GF-D8 (cell line): ENCODE measurements around the gene RNF144A.
"Not testable (repeated sequence)": the region's sequence is repeated elsewhere in the genome, so short reads cannot be mapped to it uniquely, and the experiment has no call there.

ENCODE experiments used
- DNase-seq: peaks from one replicate; lab custom pipeline; 2025; lab: John Stamatoyannopoulos, UW

Gene RNF144A

DNA sequence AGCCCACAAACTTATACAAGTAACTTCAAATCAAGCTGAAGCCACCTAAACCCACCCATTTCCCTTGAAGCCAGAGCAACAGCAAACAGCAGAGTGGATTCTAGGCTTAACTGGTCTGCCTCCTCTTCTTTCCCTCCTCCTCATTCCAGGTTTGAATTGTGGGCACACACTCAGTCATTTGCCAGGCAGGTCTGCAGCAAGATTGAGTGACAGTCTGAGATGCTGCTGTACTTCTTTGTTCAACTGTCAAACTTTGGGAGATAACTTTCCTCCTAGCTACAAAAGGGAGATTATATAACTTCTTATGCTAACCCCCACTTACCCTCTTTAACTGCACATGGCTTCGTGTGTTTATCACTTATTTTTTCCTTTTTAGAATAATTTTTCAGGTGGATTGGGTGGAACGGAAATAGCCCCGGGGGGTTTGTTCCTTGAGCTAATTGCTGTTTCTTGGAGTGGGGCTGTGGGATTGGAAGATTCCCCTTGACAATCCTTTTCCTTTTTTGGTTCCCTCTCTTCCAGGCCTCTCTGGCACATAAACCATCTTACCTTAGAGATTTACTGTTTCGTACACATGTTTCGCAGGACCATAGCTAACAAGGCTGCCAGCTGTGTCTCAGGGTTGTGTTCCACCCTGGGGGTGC, 55.0 kb downstream of the RNF144A start:
- DNase-seq = no peak

GRCh38 chr2:6973895-6974545, 56.8 kb downstream of the RNF144A start:
- DNase-seq = no peak

GRCh38 chr2:6975988-6976387, 58.8 kb downstream of the RNF144A start:
- DNase-seq = no peak

- no peak for DNase-seq
Observed at GRCh38 chr2:6977113-6977741, 60.0 kb downstream of the RNF144A start.

DNA sequence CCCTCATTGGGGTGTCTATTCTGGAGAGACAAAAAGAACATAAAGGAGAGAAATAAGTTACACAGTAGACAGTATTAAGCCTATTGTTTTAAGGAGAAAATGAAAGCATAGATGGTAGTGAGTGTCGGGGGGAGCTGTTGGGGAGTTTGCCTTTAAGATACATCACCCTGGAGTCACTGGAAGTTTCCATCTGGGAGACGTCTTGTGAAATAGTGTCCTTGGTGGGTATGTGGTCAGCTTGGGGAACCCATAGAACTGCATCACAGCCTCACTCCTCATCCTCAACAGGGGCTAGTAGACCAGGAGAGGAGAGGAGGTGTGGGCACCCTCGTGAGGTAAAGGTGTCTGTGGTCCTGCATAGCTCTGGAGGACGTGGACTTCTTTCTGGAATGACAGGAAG, 60.6 kb downstream of the RNF144A start:
- DNase-seq = no peak

DNA sequence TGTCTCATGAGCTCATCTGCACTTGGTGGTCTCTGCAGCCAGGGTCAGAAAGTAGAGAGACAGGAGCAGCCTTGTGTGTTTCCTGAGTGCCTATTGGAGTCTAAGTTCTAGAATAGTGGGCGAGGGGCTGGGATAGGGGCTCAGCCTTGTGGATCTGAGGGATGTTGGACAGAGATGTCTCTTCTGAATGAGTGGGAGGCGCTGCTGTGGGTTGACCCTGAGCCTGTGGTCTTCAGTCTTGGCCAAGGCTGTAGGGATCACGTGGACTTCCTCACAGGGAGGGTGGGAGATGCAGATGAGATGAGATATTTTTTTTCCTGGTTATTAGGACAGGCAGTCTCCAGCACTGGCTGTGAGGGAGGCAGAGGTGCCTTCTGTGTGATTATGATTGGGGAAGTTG, 61.8 kb downstream of the RNF144A start:
- DNase-seq = no peak

GRCh38 chr2:6982449-6982848, 65.2 kb downstream of the RNF144A start:
- DNase-seq = no peak

DNA sequence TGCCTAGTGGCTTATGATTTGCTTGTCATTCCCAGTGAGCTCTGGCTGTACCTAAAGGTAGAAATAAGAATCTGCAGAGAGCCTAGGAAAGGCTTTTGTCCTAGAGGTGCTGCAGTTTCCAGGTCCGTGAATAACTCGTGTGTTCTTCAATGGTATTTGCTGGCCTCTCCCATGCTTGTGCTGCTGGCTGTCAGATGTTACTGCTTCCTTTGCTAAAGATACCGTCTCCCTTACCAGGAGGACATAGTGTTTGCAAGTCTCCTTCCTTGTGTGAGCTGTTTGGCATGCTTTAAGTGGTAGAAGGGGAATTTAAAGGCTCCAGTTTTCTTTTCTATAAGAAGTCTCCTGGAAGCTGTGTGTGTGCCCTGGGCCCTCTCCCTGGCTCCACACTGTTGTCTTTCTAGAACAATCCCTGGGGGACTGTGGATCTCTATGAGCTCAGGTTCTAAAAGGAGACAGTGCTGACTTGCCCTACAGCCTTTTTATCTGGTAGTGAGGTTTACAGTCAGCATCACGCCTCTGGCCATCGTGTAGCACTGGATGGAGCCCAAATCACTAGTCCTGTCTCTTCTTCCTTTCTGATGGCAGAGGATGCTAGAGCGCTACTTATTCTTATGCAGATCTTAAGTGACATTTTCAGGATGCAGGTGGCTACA, 65.8 kb downstream of the RNF144A start:
- DNase-seq = no peak

DNA sequence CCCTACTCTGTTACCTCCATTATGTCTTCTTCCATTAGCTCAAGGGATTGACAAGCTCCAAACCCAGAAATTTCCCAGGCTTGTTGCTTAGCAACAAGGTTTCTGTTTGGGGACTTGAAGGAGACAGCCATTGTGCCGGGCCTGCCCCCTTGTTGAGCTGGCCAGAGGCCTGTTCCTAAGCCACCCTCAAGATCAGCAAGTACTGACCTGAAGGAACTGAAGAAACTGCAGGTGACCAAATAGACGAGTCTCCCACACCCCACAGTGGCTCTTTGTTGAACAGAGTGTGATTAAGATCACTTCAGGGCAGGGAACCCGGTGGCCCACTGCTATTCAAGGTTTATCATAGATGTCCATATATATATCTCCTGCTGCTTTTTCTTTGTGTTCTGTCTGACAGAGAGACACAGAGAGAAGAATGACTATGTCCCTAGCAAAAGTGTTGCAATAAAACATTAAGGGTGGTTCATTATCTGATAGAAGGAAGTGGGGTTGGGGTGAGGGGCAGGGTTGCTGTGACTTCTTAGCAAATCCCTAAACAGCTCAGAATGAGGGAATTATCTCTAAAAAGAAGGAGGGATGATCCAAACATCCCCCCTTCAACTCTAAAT, 69.2 kb downstream of the RNF144A start:
- no peak for DNase-seq

DNA sequence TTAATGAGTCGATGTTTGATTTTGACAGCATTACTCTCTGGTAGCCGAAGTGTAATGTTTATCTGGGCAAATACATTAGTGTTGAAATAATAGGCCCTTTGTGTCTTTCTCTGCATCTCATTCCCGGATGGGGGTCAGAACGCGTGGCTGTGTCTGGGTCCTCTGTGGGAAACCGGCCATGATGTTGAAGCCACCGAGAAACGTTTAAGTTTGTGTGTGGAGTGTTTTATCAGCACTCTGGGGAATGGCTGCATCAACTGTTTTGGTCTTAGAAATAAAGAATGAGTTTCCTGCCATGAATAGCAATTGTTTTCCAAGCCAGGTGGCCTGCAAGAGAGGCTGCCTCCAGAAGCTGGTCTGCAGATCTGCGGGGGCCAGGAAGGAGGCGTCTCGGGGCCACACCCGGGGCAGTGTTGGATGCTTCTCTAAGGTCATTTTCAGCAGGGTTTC, 69.7 kb downstream of the RNF144A start:
- no peak for DNase-seq

DNA sequence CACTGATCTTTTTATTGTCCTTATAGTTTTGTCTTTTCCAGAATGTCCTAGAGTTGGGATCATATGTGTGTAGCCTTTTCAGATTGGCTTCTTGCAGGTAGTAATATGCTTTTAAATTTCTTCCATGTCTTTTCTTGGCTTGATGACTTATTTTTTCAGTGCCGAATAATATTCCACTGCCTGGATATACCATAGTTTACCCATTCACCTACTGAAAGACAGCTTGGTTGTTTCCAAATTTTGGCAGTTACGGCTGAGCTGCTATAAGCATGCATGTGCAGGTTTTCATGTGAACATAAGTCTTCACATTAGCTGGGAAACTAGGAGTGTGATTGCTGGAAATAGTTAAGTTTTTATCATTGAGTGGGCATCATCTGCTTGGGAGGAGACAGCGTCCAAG, 73.7 kb downstream of the RNF144A start:
- no peak for DNase-seq

- DNase-seq = no peak
Observed at GRCh38 chr2:6992794-6993228, 75.6 kb downstream of the RNF144A start.

DNA sequence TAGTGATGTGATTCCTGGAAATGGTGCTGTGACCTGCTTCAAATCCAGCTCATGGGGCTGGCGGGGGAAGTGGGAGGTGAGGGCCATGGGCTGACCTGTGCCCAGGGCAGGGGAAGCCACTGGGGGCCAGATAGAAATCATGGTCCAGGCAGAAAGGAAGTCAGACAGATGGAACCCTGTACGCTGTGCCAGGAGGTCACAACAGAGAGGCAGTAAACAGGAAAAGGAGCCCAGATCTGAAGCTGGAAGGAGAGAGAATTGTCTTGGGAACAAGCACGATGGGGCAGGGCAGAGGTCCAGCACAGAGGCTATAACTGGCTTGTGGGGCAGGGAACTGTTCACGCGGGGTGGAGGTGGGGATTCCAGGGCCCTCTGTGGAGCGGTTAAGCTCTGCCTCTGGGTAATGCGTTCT, 76.0 kb downstream of the RNF144A start:
- DNase-seq = no peak

- no peak for DNase-seq
Observed at GRCh38 chr2:6993936-6994335, 76.7 kb downstream of the RNF144A start.

DNA sequence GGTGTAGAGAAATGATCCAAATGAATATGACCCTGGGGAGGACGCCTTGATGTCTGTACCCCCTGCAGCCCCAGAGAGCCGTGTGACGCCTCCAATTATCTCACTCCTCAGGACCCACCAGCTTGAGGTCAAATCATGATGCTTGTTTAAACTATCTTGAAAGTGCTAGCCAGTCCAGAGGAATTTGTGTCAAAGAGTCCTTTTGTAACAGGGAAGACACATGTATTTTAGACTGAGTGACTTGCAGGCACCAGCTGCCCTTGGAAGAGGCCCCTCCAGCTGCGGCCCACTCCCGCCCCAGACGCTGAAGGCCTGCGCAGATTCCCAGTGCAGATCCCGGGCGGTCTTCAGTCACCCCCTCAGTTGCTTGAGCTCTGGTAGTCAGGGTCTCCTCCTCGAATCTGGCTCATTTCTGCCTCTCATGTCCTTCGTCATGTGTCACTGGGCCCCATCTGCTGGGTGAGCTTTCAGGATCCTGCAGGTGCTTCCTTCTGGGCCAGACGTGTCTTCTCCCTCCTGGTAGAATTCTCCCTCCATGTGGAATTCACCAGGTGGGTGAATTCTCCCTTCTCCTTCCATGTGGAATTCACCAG, 77.4 kb downstream of the RNF144A start:
- DNase-seq = no peak

DNA sequence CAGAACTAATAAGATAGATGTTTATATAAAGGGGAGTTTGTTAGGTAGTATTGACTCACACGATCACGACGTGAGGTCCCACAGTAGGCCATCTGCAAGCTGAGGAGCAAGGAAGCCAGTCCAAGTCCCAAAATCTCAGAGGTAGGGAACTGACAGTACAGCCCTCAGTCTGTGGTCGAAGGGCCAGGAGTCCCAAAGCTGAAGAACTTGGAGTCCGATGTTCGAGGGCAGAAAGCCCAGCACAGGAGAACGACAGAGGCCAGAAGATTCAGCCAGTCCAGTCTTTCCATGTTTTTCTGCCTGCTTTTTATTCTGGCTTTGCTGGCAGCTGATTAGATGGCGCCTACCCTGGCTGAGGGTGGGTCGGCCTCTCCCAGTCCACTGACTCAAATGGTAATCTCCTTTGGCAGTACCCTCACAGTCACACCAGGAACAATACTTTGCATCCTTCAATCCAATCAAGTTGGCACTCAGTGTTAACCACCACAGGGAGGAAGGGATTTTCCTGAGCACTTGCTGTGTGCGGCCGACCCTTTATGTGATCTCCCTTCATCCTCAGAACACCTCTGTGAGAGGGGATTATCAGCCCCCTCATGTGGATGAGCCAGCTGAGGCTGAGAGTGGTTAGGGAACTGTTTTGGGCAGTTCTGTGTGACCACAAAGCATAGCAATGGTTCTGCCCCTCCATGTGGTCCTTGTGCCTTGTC, 78.3 kb downstream of the RNF144A start:
- DNase-seq = no peak

- no peak for DNase-seq
Observed at GRCh38 chr2:6999211-6999877, 82.1 kb downstream of the RNF144A start.

DNA sequence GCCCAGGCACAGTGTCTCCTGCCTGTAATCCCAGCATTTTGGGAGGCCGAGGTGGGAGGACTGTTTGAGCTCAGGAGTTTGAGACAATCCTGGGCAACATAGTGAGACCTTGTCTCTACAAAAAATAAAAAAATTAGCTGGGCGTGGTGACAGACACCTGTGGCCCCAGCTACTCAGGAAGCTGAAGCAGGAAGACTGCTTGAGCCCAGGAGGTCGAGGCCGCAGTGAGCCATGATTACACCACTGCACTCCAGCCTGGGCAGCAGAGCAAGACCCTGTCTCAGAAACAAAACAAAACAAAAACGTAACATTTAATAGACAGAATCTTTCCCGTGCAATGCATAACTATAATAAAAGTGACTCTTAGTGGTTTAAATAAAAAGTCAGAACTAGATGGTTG, 84.2 kb downstream of the RNF144A start:
- not testable (repeated sequence) for DNase-seq

GRCh38 chr2:7003895-7004294, 86.7 kb downstream of the RNF144A start:
- no peak for DNase-seq

DNA sequence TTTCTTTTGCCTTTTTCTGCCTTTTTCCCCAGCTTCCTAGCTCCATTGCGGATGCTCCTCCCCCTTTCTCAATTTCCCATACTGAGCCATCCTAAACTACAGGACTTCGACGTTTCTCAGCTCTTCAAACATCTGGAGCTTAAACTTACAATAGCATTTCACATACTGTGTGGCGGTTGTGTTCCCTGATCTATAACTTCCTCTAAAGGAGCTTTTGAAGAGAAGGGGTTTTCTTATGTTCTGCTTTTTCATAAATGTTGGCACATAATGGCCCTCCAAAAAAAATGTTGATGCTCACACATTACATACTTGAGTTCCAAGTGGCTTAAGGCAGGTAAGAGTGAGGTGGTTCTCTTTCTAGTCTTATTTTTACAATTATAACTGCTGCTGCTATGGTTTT, 87.4 kb downstream of the RNF144A start:
- DNase-seq = no peak

DNA sequence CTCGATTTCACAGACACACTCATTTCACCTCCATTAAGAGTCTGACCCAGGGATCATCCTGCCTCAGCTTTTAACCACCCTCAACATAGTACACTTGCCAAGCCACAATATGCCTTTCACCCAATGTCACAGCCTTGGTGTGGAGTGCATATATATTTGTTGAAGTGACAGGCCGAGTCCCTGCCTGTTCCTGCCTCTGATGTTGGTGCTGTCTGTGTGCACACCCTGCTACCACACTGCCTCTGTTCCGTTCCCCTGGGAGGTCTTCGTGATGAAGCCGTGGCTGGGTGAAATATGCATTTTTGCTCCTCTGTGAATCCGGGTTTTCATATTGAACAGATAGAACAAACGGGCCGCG, 90.3 kb downstream of the RNF144A start:
- DNase-seq = no peak
